ENCODE data around the gene ANKRD33B.
"Not testable (repeated sequence)": the region's sequence is repeated elsewhere in the genome, so short reads cannot be mapped to it uniquely, and the experiment has no call there.

ANKRD33B gene

DNA sequence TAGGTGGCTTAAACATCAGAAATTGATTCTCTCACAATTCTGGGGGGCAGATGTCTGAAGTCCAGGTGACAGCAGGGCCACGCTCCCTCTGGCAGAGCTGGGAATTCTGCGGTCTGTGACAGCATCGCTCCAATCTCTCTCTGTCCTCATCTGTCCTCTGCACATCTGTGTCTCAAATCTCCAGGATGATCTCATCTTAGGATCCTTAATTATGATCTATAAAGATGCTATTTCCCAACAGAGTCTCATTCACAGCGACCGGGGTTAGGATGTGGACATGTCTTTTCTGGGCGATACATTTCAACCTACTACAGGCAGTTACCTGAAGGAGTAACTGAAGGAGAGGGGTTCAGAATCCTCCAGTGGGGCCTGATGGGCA is 31.4 kb downstream of the ANKRD33B start:
- DNase-seq = no peak

DNA sequence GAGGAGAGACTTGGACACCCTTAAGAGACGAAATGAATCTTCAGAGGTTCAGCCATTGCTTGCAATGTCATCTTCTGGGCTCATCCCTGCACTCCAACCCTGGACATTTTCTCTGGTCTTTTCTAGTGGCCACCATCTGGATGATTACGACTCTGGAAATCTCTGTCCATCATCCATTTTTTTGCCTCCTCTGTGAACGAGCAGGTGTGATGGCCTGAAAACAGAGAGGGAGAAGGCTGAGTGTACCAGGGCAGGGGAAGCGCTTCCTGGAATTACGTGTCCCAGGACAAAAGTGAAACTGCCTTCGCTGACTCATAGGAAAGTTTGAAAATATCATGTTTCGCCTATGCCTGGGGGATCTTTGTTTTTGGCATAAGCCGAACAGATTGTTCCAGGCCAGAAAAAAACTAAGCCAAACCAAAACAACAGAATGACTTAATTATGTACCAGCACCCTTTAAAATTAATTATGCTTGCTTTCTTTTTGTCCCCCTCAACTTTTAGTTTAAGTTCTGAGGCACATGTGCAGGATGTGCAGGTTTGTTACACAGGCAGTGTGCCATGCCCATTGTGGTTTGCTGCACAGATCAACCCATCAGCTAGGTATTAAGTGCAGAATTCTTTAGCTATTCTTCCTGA is 31.9 kb downstream of the ANKRD33B start:
- DNase-seq = no peak

DNA sequence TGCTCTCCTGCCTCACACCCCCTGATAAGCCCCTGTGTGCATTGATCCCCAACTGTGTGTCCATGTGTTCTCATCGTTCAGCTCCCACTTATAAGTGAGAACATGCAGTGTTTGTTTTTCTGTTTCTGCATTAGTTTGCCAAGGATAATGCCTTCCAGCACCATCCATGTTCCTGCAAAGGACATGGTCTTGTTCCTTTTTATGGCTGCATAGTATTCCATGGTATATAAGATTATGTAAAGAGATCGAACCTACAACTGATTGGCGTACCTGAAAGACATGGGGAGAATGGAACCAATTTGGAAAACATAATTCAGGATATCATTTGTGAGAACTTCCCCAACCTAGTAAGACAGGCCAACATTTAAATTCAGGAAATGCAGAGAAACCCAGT is 32.4 kb downstream of the ANKRD33B start:
- DNase-seq = no peak

DNA sequence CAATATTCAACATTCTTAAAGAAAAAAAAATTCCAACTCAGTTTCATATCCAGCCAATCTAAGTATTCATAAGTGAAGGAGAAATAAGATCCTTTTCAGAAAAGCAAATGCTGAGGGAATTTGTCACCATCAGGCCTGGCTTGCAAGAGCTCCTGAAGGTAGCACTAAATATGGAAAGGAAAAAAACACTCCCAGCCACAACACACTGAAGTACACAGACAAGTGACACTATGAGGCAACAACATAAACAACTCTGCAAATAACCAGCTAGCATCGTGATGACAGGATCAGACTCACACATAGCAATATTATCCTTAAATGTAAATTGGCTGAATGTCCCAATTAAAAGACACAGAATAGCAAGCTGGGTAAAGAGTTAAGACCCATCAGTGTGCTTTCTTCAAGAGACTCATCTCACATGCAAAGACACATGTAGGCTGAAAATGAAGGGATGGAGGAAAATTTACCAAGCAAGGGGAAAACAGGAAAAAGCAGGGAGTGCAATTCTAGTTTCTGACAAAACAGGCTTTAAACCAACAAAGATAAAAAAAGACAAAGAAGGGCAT is 33.1 kb downstream of the ANKRD33B start:
- no peak for DNase-seq

DNA sequence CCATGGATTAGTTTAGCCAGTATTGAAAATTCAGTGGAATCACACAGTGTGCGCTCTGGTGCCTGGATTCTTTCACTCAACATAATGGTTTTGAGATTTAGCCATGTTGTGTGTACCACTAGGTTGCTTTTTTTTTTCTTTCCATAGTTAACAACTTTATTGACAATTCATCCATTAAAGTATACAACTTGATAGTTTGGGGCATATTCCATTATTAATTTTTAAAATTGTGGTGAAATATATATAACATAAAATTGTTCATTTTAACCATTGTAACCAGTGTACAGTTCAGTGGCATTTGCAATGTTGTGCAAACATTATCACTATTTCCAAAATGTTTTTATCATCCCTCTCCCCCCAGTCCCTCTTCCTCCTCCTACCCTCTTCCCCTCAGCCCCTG is 35.2 kb downstream of the ANKRD33B start:
- DNase-seq = no peak

DNA sequence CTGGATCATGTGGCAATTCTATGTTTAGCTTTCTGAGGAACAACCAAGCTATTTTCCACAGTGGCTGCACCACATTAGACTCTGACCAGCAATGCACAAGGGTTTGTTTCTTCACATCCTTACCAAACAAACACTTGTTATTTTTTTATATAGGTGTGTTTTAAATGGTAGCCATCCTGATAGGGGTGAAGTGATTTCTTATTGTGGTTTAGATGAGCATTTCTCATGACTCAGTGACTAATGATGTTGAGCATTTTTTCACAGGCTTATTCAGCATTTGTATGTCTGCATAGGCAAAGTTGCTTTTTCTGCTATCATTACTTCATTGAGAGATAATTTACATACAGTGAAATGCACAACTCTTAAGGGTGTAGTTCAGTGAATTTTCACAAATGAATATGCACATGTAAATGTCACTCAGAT is 36.0 kb downstream of the ANKRD33B start:
- DNase-seq = no peak

DNA sequence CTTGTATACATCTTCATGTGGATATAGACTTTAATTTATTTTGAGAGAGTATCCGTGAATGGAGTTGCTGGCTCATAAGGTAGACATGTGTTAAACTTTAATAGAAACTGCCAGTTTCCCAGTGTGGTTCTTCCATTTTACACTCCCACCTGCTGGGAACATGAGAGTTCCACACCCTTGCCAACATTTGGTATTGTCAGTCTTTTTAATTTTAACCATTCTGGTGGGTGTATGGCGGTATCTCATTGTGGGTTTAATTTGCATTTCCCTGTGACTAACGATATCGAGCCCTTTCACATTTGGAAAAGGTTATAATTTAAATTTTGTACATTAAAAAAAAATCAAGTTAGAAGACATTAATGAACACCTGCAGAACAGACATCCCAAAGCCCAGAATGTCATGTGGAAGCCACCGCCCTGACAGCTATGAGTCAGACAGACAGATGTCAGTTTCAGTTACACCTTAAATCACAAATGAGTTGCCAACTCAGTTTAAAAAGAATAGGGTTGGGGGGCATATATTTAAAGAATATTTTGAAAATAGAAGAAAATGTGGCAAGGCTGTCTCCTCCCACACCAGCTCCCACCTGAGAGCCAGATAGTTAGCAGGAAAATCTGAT is 36.9 kb downstream of the ANKRD33B start:
- no peak for DNase-seq

DNA sequence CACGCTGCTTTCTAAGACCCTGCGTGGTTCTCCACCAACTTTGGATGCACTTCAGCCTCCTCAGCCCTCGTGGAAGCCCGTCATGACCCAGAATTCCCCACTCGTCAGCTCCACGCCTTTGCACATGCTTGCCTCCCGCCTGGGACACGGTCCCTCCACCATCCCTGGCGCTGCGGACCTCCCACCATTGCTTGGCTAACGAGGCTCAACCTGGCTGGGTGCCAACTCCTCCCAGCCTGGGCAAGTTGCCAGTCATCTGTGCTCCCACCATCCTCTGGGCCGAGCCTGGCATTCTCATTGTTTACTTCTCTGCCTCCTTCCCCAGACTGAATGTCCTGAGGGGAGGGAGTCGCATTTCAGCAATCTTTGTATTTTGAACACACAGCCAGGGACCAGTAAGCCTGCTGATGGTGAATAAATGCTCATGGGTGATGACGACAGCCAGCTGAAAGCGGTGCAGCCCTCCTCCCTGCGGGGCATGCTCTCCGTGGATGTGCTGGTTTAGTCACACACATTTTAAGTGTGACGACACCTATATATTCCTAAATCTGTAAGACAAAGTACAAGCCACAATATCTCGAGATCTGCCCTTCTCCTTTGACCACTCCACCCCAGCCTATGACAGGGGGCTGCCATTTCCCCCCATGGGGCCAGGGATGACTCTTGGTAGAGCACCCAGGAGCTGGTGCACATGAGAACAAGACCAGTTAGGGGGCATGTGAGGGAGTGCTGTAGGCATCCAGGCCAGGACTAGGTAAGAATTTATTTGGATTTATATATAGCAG is 37.6 kb downstream of the ANKRD33B start:
- peak; percentile 91 for DNase-seq

DNA sequence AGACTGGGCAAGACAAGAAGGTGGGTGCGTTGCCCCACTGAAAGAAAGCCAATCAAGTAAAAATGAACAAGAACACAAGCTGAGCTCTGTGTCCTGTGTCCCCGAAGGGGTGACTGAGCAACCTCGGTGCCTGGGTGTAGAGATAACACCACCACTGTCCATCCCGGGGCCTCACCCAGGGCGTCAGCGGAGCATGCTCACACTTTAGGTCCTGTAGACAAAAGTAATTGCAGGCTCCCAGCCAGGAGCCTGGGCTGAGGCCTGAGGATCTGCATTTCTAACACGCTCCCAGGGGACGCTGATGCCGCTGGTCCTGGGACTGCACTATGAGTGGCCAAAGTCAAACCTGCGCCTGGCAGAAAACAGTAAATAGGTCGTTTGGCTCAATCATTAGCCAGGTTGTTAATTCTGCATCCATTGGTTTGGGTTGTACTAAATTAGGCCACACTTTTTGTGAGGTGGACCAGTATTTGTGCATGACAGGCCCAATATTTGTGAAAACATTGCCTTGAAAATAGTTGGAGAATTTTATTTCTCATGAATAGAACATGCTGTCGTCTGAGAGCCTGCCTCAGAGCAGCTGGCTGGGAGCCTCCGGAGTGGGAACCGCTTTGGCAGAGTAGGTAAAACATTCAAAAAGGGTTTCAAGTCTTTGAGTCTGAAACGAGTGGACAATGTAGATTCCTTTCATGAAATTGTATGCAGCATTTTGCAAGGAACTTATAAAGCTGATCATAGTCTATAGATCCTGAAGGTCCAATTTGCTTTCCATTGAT is 38.3 kb downstream of the ANKRD33B start:
- DNase-seq = peak; percentile 60

DNA sequence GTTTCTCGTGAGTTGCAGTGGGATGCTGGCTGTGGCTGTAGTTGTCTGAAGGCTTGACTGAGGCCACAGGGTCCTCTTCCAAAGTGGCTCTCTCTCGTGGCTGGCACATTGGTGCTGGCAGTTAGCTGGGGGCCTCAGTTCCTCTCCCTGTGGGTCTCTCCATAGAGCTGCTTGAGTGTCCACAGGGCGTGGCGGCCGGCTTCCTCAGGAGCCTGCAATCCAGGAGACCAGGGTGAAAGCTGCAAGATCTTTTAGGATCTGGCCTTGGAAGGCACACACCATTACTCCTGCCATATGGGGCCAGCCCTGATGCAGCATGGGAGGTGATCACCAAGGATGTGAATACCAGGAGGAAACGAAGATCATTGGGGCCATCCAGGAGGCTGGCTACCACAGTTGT is 41.1 kb downstream of the ANKRD33B start:
- no peak for DNase-seq

DNA sequence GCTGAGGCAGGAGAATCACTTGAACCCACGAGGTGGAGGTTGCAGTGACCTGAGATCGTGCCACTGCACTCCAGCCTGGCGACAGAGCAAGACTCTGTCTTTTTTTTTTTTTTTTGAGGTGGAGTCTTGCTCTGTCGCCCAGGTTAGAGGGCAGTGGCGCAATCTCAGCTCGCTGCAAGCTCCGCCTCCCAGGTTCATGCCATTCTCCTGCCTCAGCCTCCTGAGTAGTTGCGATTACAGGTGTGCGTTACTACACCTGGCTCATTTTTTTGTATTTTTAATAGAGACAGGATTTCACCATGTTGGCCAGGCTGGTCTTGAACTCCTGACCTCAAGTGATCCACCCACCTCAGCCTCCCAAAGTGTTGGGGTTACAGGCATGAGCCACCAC is 42.8 kb downstream of the ANKRD33B start:
- DNase-seq = not testable (repeated sequence)

DNA sequence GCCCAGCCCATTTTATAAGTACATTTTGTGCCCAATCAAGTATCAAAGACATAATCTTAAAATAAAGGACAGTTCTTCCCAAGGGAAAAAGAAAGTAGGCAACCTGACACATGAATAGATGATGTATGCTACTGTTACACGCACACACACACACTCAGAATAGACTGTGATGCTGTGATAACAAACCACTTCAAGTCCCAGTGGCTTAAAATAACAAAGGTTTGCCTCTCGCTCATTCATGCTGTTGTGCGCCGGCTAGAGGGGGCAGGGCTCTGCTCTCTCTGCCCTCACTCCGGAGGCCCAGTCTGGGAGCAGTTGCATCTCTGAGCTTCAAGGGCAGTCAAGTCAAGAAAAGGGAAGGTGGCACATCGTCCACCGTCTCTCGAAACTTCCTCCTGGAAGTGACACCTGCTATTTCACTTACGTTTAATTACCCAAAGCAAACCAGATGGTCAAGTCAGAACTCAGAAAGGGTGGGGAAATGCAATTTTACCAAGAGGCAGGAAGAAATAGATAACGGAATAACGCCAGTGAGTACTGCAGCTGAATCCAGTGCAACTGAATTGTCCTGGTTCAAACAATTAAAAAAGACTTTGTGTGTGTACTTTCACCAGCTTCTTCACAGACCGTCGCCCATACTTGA is 43.3 kb downstream of the ANKRD33B start:
- no peak for DNase-seq

DNA sequence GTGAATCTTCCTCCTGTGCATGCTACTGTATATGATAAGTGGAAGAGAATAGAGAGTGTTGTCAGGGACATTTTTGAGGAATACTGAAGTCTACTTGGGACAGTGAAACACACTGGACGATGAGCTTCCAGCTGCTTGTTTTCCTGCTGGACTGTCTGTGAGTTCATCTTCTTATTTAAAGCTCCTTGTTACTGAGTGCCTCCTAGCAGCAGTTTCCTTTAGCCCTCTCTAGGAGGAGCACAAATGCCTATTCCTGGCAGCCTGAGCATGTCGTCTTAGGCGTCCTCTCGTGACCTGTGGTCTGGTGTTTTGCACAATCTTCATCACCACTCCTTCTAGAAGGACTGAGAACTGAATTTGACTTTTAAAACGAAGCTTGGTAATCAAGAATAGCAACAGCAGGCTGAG is 43.8 kb downstream of the ANKRD33B start:
- DNase-seq = no peak

DNA sequence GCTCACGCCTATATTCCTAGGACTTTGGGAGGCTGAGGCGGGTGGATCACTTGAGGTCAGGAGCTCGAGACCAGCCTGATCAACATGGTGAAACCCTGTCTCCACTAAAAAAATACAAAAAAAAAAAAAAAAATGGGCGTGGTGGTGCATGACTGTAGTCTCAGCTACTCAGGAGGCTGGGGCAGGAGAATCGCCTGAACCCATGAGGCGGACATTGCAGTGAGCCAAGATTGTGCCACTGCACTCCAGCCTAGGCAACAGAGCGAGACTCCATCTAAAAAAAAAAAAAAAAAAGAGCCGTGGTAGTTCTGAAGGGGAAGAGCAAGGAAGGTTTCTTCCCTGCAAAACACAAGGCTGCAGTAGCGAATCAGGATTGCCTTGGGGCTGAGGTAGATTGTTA is 44.2 kb downstream of the ANKRD33B start:
- DNase-seq = not testable (repeated sequence)

DNA sequence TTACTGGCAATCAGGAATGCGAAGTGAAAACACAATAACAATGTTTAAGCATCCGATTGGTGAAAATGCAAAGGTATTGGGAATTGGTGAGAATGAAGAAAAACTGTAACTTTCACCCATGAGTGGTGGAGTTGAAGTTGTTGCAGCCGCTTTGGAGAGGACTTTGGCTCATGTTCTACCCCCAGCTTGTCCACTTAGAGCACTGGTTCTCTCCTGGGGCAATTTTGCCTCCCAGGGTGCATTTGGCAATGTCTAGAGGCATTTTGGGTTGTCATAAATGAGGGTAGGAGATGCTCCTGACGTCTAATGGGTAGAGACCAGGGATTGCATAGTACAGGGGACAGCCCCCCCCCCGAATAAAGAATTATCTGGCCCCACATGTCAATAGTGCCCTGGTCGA is 46.2 kb downstream of the ANKRD33B start:
- no peak for DNase-seq

DNA sequence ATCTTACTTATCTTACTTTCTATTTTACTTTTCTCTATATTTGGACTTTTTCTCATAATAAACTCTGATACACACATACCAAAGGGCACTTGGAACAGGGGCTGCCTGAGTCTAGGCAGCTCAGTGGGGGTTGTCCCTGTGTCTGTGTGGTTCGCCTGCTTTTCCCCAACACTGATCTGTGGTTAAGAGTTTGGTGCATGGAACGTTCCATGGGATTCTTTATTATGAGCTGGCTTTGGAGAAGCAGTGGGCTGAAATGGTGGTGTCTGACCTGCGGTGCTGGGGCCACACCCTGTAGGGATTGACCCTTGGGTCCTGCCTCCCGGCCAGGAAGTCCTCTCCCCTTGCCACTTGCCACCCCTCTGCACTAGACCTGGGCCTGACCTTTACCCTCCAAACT is 47.4 kb downstream of the ANKRD33B start:
- DNase-seq = no peak

DNA sequence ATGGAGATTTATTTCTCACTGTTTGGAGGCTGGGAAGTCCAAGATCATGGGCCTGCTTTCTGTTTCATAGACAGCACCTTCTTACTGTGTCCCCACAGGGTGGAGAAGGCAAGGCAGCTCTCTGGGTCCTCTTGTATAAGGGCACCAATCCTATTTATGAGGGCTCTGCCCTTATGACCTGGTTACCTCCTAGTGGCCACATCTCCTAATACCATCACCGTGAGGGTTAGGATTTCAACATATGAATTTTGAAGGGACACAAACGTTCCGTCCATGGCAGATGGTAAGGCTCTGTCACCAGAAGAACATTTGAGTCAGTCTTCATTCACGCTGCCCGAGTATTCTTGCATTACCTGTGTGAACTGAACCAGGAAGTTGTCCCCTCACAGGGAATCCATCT is 48.4 kb downstream of the ANKRD33B start:
- DNase-seq = no peak

DNA sequence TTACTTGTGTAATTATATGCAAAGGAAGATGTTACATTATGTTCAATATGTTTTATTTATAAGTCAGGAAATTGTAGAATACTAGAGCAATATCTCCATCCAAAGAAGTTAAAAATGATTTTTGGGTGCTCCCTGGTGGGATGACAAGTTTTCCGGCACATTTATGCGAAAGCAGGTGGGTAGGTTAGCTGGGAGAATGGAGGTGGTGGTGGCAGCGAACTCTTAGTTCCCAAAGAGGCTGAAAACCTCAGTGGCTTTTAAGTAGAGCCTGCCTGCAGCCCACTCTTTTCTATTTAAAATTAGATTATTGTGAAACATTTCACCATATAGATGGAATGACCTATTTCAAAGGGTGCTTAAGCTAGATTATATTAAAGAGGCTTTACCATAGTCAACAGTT is 51.8 kb downstream of the ANKRD33B start:
- DNase-seq = no peak

DNA sequence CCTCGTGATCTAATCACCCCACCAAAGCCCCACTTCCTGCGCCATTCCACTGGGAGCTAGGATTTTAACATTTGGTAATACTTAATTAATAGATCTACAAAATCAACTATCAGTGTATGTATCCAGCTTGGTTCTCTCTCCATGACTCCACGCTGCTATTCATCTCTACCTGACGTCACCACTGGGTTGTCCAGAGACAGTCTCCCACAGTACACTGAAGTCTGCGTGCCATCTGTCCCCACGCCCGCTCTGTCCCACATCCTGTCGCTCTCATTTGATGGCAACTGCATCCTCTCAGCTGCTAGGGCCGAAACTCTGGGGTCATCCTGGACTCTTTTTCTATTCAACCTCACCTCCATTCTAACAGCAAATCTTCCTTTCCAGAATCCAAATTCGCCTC is 53.2 kb downstream of the ANKRD33B start:
- DNase-seq = no peak

DNA sequence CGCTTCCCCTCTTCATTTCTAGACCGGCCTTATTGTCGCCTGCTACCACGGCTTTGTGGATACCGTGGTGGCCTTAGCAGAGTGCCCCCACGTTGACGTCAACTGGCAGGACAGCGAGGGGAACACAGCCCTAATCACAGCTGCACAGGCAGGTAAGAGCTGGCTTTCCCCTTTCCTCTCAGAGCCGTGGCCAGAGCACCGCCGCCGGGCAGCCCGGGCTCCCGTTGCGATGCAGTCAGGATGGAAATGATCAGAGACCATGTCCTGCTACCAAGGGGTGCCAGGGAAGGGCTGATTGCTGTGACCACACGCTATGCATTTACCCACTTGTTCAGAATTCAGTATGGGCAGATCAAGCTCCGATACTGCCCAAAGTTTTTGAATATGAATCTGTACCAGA is 54.4 kb downstream of the ANKRD33B start:
- no peak for DNase-seq

DNA sequence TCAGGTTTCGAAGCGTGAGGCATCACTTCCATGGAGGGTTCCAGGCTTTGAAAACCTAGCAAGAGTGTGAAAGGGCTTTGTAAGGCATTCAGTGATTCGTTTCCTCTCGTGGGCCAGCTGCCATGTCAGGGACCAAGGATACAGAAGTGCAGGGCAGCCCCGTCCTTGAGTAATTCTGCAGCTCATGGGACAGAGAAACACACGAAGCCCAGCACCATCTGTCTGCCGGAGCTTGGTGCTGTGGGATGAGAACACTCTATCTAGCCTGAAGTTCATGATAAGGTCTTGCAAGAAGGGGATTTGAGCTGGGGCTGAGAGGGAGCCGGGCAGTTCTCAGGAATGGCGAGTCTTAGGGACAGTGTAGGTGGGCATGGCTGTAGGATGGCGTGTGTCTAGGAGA is 55.8 kb downstream of the ANKRD33B start:
- no peak for DNase-seq

DNA sequence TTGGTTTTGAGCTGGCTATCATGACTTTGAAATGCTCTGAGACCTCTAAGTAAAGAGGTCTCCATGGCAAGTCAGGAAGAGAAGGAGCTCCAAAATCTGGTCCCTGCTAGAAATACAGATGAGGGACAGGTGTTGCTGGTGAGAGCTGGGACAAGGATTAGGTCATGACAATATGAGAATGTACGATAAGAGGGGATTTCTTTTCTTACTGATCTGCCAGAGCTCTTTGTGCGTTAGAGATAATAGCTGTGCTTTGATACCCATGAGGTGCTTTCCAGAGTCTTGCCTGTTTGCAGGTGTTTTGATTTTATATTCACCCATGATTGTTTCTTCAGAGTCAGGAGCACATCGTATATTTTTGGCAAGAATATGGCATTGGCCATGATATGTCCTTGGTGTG is 56.5 kb downstream of the ANKRD33B start:
- no peak for DNase-seq

DNA sequence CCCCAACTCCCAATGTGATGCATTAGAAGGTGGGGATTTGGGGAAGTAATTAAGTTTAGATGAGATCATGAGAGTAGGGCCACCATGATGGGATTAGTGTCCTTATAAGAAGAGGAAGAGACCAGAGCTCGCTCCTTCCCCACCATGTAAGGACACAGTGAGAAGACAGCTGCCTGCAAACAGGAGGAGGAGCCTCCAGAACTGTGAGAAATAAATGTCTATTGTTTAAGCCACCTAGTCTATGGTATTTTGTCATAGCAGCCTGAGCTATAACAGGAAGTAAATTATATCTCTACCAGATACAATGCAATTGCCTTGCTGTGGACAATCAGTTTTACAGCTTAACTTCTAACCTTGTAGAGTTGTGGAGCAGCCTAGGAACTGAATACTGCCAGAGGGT is 58.0 kb downstream of the ANKRD33B start:
- DNase-seq = no peak

All from midbrain (tissue), 1 donor.